ENCODE measurements around the gene FOXN3.
A peak's percentile ranks its signal among the peaks of the same experiment; 100 is the strongest.
"Not testable (repeated sequence)": the region's sequence is repeated elsewhere in the genome, so short reads cannot be mapped to it uniquely, and the experiment has no call there.

FOXN3 gene

DNA sequence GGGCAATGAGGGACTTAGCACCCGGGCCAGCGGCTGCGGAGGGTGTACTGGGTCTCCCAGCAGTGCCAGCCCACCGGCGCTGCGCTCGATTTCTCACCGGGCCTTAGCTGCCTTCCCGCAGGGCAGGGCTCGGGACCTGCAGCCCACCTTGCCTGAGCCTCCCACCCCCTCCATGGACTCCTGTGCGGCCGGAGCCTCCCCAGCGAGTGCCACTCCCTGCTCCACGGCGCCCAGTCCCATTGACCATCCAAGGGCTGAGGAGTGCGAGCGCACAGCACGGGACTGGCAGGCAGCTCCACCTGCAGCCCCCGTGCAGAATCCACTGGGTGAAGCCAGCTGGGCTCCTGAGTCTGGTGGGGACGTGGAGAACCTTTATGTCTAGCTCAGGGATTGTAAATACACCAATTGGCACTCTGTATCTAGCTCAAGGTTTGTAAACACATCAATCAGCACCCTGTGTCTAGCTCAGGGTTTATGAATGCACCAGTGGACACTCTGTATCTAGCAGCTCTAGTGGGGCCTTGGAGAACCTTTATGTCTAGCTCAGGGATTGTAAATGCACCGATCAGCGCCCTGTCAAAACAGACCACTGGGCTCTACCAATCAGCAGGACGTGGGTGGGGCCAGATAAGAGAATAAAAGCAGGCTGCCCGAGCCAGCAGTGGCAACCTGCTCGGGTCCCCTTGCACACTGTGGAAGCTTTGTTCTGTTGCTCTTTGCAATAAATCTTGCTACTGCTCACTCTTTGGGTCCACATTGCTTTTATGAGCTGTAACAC, 305.1 kb downstream of the FOXN3 start:
- H3K27ac Mint-ChIP-seq; H3K4me3 Mint-ChIP-seq; H3K4me1 Mint-ChIP-seq; H3K36me3 Mint-ChIP-seq; DNase-seq; H3K9me3 Mint-ChIP-seq; ATAC-seq (replicated peaks): not testable (repeated sequence)
- peaks cover 26 to 30% of the 10 kb centered on the region in 2 donors for H3K27me3 Mint-ChIP-seq

- H3K4me3 Mint-ChIP-seq; H3K27ac Mint-ChIP-seq; H3K4me1 Mint-ChIP-seq; ATAC-seq (replicated peaks); H3K36me3 Mint-ChIP-seq; H3K9me3 Mint-ChIP-seq; DNase-seq: not testable (repeated sequence)
- peaks cover 29 to 33% of the 10 kb centered on the region in 2 donors for H3K27me3 Mint-ChIP-seq
Measured at GRCh38 chr14:89111232-89111631, 305.8 kb downstream of the FOXN3 start.

- no peak overlapping the region for H3K4me3 Mint-ChIP-seq
- H3K27me3 Mint-ChIP-seq, result peaks cover 25 to 34% of the 10 kb centered on the region in 2 donors
- H3K4me1 Mint-ChIP-seq, result peaks cover 0 to 2% of the 10 kb centered on the region in 2 donors
- no peak overlapping the region for H3K27ac Mint-ChIP-seq
- peak; percentile 77 to 79 for ATAC-seq (replicated peaks)
- H3K9me3 Mint-ChIP-seq, result no peaks in the 10 kb centered on the region
- DNase-seq, result no peak
- no peaks in the 10 kb centered on the region for H3K36me3 Mint-ChIP-seq
Measured at GRCh38 chr14:89110110-89110509, 306.9 kb downstream of the FOXN3 start.

DNA sequence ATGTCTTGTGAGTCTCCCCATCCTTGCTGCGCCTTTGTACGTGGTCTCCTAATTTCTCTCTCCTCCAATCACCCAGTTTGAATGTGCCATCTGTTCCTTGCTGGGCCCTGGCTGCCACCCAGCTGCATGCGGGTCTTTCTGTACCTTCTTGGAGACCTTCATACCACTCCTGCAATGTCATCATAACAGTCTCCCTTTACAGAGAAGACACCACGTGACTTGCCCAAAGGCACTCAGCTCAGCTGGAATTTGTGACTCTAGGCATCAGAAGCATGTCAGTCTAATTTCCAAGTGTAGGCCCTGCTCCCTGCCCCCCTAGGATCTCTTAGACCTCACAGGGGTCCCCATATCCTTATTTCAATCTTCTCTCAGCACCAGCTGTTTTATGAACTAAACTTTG, 308.4 kb downstream of the FOXN3 start:
- no peaks in the 10 kb centered on the region for H3K36me3 Mint-ChIP-seq
- no peak for ATAC-seq (replicated peaks)
- H3K27me3 Mint-ChIP-seq, result peaks cover 25 to 47% of the 10 kb centered on the region in 2 donors
- H3K27ac Mint-ChIP-seq, result no peak overlapping the region
- H3K4me3 Mint-ChIP-seq, result no peak overlapping the region
- H3K4me1 Mint-ChIP-seq, result peaks cover 0 to 2% of the 10 kb centered on the region in 2 donors
- peaks cover 0 to 2% of the 10 kb centered on the region in 2 donors for H3K9me3 Mint-ChIP-seq
- DNase-seq, result no peak

GRCh38 chr14:89107626-89108025, 309.4 kb downstream of the FOXN3 start:
- no peak overlapping the region for H3K27ac Mint-ChIP-seq
- H3K9me3 Mint-ChIP-seq, result peaks cover 0 to 2% of the 10 kb centered on the region in 2 donors
- H3K36me3 Mint-ChIP-seq, result no peaks in the 10 kb centered on the region
- peaks cover 0 to 2% of the 10 kb centered on the region in 2 donors for H3K4me1 Mint-ChIP-seq
- H3K4me3 Mint-ChIP-seq, result no peak overlapping the region
- ATAC-seq (replicated peaks) (no peak), DNase-seq (no peak)
- H3K27me3 Mint-ChIP-seq, result peaks cover 30 to 57% of the 10 kb centered on the region in 2 donors
